Measurements from ENCODE around the gene ZNF438.

DNA sequence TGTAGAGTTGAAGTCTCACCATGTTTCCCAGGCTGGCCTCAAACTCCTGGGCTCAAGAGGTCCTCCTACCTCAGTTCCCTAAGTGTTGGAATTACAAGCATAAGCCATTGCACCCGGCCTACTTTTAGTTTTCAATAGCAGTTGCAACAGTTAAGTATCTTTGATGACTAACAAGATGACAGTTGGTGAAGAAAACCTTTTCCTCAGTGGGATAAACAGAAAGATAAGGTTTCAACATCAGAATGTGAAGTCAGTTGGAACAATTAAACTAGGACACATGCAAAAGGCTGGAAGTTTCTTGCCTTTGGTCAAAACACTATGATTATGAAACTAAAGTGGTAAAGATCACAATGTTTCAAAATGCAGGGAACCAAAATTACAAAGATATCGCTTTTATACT is 169.2 kb downstream of the ZNF438 start:
- no peak for TF ChIP-seq CBX5 (IDR thresholded peaks at IDR 0.05; ENCODE audit: low read depth, low read length)
- no peak for TF ChIP-seq GTF2F1 (IDR thresholded peaks at IDR 0.05; ENCODE audit: borderline replicate concordance, low read depth, low read length)
- TF ChIP-seq SP2 (IDR thresholded peaks at IDR 0.05; ENCODE audit: low read length): no peak
